Measurements from ENCODE around the gene CORO7.

The CORO7 gene

DNA sequence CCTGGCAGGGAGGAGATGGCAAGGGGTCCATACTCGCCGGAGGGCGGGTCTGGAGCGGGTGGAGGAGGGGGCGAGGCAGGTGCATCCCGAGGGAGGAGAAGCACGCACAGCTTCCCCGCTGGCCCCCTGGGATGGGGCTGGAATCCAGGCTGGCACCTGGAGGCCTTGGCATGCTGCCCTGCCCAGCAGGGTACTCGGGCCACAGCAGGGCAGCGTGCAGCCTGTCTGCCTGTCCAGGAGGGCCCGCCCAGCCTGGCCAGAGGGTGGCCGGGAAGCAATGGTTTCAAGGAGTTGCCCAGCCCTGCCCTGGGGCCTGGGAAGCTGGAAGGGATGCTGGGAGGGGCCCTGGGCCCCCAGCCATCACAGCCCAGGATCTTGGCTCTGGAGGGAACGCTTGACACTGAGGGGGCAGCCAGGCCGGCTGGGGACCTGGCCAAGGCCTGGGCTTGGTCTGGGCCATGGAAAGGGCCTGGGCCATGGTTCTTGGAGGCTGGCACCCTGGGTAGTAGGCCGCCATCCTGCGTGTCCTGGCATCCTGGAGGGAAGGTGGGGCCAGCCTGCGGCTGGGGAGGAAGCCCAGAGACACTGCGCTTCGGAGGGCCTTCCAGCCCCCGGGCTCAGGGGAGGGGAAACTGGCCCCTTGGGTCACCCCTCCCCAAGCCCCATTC is 99.4 kb downstream of the CORO7 start:
- no peak for DNase-seq
- no peak for TF ChIP-seq POLR2A (IDR thresholded peaks at IDR 0.05; ENCODE audit: low read length)
- no peak for TF ChIP-seq GATA1 (IDR thresholded peaks at IDR 0.05; ENCODE audit: low read depth, low read length)

DNA sequence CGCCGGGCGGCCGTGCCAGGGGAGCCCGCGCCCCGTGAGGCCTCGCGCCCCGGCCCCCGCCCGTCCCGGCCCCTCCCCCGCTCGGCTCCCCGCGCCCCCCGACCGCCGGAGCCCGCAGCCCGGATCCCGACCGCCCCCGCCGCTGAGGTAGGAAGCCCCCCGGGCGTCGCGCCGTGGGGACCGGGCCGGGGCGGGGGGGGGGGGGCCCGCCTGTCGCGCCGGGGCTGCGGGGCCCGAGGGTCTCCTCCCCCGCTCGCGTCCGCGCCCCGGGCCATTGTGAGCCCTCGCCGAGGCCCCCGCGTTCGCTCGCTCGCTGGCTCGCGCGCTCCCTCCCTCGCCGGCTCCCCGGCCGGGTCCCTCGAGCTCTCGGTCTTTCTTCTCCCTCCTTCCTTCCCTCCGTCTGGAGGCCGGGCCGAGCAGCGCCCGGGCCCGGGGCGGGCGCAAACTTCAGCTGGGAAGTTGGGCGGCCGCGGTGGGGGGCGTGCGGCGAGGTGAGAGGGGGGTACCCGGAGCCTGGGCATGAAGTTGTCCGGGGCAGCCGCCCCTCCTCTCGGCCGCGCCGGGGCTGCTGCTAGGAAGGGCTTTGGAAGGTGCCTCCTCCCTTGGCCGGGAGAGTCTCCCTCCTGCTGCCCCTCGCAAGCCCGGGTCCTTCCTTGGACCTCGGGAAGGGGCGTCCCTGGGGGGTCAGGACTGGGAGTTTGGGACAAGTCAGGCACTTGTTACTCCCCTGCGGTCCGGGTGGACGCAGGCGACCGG is 100.1 kb downstream of the CORO7 start:
- no peak for DNase-seq
- no peak for TF ChIP-seq POLR2A (IDR thresholded peaks at IDR 0.05; ENCODE audit: low read length)

DNA sequence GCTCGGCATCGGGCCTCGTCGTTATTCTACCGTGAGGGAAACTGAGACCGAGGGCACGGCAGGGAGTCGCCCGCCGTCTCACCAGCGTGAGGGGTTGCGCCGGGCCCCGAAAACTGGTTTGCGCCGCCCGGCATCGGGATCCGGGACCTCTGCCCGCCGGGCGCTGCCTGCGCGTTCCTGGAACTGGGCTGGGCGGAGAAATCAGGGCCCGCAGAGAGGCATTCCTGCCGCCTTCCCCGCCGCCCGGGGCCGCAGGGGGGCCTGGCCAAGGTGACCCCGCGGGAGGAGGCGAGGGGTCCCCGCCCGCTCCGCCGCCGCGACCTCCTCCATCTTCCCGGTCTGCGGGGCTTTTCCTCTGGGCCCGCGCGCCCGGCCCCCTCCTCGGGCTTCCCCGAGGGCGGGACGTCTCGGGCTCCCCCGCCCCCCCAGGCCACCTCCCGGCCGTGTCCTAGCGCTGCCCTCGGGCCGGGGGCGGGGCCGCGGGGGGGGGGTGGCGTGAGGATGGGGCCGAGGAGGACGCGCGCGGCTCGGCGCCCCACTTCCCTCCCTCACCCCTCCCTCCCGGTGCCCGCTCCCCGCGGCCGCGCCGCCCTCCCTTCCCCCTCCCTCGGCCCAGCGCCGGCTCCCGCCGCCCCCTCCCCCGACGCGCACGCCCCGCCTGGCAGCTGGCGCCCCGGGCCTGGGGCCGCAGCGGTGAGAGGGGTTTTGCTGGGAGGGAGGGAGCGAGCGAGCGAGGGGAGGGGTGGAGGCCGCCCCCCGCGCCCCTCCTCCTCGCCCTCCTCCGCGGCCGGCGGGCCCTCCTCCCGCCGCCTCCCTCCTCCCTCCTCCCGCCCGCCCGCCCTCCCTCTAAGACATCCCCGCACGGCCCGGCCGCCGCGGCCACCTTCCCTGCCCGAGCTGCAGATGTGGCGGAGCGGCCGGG is 100.9 kb downstream of the CORO7 start, which contains the start of gene GLIS2:
Gene GLIS2, plus strand, starts transcription at position 882 of the 922 bp plus-strand sequence. CDS start 16,214 bp downstream, outside the sequence.
- no peak for TF ChIP-seq GATA1 (IDR thresholded peaks at IDR 0.05; ENCODE audit: low read depth, low read length)
- TF ChIP-seq POLR2A (IDR thresholded peaks at IDR 0.05; ENCODE audit: low read length) = no peak
- peak in 1 of 2 experiments; percentile 24 for DNase-seq

DNA sequence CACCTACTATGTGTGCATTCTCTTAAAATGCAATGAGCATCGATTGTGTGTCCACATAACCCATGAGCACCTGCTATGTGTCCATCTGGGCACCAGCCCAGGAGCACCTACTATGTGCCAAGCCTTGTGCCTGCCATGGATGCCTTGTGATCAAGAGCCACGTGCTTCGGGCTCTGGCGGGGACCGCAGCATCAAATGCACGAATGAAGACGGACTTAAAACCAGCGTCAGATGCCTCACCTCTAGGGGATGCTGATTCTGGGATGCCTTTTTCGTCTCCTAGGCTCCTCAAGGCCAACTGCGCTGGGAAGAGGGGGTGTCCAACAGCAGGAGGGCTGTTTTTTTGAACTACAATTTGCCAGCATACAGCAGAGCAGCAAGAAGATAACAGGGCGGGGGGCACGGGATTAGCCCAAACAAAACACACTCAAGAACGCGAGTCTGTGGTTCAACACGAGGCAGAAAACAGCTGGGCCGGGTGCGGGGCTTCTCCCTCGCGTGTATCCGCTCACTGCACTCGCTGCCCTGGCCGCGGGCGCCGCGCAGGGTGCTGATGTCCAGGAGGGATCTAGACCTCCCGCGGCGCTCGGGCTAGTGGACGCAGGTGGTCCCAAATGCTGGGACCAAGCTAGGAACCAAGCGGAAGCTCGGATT is 101.7 kb downstream of the CORO7 start:
- peak; percentile 23 to 39 for DNase-seq
- TF ChIP-seq GATA1 (IDR thresholded peaks at IDR 0.05; ENCODE audit: low read depth, low read length) (no peak), POLR2A (IDR thresholded peaks at IDR 0.05; ENCODE audit: low read length) (no peak)

DNA sequence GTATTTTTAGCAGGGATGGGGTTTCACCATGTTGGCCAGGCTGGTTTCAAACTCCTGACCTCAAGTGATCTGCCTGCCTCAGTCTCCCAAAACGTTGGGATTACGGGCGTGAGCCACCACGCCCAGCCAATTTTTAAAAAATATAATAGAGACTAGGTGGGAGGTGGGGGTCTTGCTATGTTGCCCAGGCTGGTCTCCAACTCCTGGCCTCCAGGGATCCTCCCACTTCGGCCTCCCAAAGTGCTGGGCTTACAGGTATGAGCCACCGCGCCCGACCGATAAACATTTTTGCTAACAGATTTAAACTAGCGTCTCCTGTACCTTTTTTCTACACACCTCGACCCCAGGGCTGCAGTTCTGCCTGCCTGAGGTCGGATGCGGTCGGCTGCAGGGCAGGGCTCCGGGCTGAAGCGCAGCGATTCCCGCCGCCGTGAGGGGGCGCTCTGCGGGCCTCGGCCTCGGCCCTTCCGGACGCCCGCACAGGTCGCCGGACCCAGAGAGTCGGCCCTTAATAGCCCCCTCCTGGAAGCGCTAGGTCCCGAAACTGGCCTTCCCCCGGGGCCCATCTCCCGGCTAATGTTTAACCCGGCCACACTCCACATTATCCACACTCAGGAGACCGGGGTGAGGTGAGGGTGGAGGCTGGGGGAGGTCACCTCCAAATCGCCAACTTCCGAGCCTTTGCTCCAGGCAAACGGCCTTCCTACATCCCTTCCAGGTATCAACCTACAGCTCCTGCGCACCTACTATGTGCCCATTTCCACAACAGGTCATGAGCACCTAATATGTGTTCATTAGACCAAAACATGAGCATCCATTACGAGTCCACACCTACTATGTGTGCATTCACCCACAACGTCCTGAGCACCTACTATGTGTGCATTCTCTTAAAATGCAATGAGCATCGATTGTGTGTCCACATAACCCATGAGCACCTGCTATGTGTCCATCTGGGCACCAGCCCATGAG is 102.5 kb downstream of the CORO7 start:
- TF ChIP-seq GATA1 (IDR thresholded peaks at IDR 0.05; ENCODE audit: low read depth, low read length) (no peak), POLR2A (IDR thresholded peaks at IDR 0.05; ENCODE audit: low read length) (no peak)
- DNase-seq = peak; percentile 68 to 73

DNA sequence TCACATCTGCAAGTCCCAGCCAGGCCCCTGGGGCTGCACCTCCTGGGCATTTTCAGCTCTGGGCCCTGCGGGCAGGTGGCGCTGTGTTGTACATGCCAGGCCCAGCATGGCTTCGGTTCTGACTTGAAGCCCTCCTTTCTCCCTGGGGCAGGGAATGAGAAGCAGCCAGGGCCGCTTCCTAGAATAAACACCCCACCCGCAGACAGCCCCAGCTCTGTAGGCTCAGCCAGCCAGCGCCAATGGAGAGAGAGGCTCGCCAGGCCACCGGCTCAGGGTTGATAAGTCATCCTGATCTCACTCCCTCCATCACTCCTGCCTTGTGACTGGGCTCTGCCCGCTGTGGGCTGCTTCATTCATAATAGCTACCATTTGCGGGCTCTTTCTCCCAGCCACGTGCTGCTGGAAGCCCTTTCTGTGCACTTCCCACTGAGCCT is 106.5 kb downstream of the CORO7 start:
- TF ChIP-seq GATA1 (IDR thresholded peaks at IDR 0.05; ENCODE audit: low read depth, low read length) (no peak), POLR2A (IDR thresholded peaks at IDR 0.05; ENCODE audit: low read length) (no peak)
- peak; percentile 69 to 70 for DNase-seq

DNA sequence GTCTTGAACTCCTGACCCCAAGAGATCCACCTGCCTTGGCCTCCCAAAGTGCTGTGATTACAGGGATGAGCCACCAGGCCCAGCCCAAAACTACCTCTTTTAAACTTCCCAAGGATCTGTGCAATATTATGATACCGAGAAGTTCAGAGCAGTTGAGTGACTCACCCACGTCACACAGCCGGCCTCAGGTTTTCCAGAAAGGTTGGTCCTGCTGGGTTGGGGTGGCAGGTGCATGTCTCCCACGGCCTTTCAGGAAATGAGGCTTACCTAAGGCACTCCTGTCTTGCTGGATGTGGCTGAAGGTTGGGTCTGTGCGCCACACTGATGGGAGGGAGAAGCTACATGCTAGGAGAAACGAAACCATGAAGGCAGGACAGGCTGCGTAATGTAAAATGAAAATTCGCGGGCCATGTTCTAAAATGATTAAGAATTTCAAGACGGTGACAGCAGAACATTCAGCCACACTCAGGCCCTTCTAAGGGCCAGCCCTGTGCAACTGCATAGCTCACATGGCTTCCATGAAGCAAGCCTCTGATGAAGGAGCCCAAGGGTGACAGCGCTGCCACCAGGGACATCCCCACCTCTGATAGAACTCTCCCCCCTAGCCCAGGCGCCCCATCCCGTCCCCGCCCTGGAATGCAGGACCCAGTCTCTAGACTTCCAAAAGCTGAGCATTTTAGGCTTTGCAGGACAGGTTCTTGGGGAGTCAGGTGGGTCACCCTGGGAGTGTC is 107.1 kb downstream of the CORO7 start:
- no peak for DNase-seq
- no peak for TF ChIP-seq POLR2A (IDR thresholded peaks at IDR 0.05; ENCODE audit: low read length)
- no peak for TF ChIP-seq GATA1 (IDR thresholded peaks at IDR 0.05; ENCODE audit: low read depth, low read length)

DNA sequence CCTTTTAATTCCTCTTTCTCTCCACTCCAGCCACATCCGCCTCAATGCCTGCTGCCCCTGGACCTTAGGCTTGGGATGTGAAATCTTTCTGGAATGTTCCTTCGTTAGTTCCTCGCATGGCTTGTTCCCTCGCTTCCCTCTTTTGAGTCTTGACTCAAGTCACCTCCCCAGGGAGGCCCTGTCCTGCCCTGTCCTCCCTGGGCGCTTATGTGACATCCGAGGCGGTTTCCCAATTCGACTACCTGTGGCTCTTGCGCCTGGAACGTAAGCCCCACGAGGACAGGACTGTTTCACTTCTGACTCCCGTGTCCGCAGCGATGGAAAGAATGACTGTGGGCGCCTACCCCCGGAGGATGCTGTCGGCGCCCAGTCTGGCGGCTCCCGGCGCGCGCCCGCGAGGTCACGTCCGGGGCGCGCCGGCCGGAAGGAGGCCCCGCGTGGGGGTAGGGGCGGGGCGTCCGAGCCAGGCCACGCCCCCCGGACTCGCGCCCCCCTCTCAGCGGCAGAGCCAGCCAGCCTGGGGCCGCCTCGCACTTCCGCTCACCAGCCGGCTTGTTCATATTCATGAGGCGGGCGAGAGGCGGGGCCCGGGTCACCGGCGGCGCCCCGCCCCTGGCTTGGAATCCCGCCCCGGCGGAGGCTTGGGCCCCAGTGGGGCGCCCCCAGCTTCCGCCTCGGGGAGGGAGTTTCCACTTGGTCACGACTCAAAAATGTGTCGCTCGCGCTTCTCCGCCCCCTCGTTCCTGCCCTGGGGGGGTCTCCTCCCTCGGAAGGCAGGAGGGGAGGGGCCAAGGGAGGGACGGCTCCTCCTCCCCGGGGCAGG is 109.0 kb downstream of the CORO7 start:
- DNase-seq = peak; percentile 96 to 97
- TF ChIP-seq POLR2A (IDR thresholded peaks at IDR 0.05; ENCODE audit: low read length) (peak; percentile 78), GATA1 (IDR thresholded peaks at IDR 0.05; ENCODE audit: low read depth, low read length) (no peak)

DNA sequence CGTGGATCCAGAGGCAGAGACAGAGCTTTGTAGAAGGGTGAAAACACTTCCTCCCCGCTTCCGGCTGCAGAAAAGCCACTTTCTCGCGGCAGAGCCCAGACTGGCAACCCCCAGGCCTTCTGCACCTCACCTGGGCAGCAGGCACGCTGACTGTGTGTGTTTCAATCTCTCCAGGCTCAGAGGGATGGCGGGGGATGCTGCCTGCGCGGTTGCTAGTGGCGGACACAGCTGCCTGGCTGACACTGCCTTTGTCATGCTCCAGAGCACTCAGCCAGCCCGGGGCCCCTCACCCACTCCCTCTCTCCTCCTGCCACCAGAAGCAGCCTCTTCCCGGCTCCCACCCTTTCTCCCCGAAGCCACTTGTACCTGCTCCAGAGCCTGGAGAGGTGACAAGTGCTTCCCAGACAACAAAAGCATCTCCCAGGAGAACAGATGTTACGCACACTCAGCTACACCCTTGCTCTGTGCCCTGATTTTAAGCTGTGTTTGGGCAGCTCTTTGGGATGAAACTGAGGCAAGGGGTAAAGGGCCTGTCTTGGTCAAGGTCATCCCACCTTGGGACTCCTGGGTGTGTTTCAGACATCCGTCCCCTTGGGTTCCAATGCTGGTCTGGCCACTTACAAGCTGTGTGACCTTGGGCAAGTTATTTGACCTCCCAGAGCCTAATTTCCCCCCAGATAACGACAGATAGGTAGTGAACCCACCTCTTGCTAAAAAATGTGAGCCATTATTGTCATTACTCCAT is 109.8 kb downstream of the CORO7 start:
- TF ChIP-seq POLR2A (IDR thresholded peaks at IDR 0.05; ENCODE audit: low read length) = no peak
- no peak for TF ChIP-seq GATA1 (IDR thresholded peaks at IDR 0.05; ENCODE audit: low read depth, low read length)
- DNase-seq = no peak

All from erythroblast (primary cell).